IMR-90 (cell line): ENCODE measurements around the gene MXD4.

ENCODE experiments used
- CEBPB ChIP-seq: IDR thresholded peaks from 2 replicates; pipeline ENCODE4 v1.6.1; 2012; ENCODE audit warnings: low read depth, low read length, improper control_type of control experiment
- TF ChIP-seq, protein P1 (sequence below): conservative IDR thresholded peaks from 2 replicates; pipeline ENCODE4 v1.5.1; 2012; ENCODE audit warnings: mild to moderate bottlenecking, low read depth, low read length, improper control_type of control experiment

DNA sequence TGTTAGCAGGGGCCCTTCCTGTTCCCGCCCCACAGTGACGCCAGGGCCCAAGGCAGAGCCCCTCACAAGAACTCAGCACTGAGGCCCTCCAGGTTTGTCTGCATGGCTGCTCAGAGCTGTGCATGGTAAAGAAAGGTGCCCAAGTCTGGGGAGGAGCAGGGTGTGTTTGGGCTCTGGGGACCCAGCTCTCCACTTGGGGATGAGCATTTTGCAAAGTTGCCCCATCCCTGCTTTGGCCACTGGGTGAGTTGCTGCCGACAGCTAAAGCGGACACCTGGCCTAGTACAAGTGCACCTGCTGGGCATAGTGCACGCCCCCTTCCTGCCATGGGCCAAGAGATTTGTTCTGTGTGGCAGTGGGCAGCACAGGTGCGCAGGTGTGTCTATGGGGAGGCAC is 2.0 kb upstream of the MXD4 start:
- TF ChIP-seq, protein P1, sequence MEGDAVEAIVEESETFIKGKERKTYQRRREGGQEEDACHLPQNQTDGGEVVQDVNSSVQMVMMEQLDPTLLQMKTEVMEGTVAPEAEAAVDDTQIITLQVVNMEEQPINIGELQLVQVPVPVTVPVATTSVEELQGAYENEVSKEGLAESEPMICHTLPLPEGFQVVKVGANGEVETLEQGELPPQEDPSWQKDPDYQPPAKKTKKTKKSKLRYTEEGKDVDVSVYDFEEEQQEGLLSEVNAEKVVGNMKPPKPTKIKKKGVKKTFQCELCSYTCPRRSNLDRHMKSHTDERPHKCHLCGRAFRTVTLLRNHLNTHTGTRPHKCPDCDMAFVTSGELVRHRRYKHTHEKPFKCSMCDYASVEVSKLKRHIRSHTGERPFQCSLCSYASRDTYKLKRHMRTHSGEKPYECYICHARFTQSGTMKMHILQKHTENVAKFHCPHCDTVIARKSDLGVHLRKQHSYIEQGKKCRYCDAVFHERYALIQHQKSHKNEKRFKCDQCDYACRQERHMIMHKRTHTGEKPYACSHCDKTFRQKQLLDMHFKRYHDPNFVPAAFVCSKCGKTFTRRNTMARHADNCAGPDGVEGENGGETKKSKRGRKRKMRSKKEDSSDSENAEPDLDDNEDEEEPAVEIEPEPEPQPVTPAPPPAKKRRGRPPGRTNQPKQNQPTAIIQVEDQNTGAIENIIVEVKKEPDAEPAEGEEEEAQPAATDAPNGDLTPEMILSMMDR, result no peak
- TF ChIP-seq CEBPB, result no peak
